Measurements from ENCODE around the gene NPFFR2. TPM values are rescaled to one million over a fixed set of nuclear protein-coding genes. Genes with fewer than 3 reads are reported as not detected.

The NPFFR2 gene
- 0.25 and 0.37 TPM in 2 replicates for total RNA-seq (2011; cell fraction: chromatin; rRNA removed; ENCODE audit: low replicate concordance)
- 0.33 and 0.53 TPM in 2 replicates for total RNA-seq (2011; cell fraction: nucleolus; rRNA removed)
- total RNA-seq (2011; cell fraction: nucleoplasm; rRNA removed), result 0.38 and 0.88 TPM in 2 replicates
- total RNA-seq (2014; rRNA removed) (0.37 and 0.45 TPM in 2 replicates), total RNA-seq (2014; rRNA removed; fragmentation: Illumina TruSeq; extraction: Trizol) (0.41 and 0.62 TPM in 2 replicates), total RNA-seq (2015; rRNA removed; fragmentation: Illumina TruSeq; extraction: Trizol) (0.64 and 0.98 TPM in 2 replicates), total RNA-seq (2021) (0.27 and 0.38 TPM in 2 replicates), polyA plus RNA-seq (2011; rRNA removed) (0.15 TPM in 1 of 2 replicates, not detected in the other), polyA plus RNA-seq (2014; fragmentation: Illumina TruSeq; extraction: Trizol) (0.64 and 0.94 TPM in 2 replicates), polyA plus RNA-seq (2014; fragmentation: Nextera tagmentation; extraction: Ambion mirVana) (under 1 TPM; 0.48 to 0.70 TPM), polyA plus RNA-seq (2014; rRNA removed) (0.15 and 0.16 TPM in 2 replicates), polyA minus RNA-seq (2011; rRNA and poly(A)+ RNA removed) (0.25 TPM in 1 of 2 replicates, not detected in the other), Bru-seq, nascent RNA (percentile 47 among the genes with signal in this experiment), BruChase-seq, experiment 1, labeled RNA remaining after a 2-hour chase (percentile 55 among the genes with signal in this experiment), BruChase-seq, experiment 2, labeled RNA remaining after a 6-hour chase (percentile 51 among the genes with signal in this experiment)
- polyA plus RNA-seq (2011; cell fraction: cytosol; rRNA removed), result 0.18 TPM in 1 of 2 replicates, not detected in the other
- not detected in 2 replicates for polyA plus RNA-seq (2011; cell fraction: nucleus; rRNA removed)
- polyA plus RNA-seq (2012), result 0.61 and 0.65 TPM in 2 replicates
- not detected in 2 replicates for polyA minus RNA-seq (2011; cell fraction: cytosol; rRNA and poly(A)+ RNA removed)
- 0.13 TPM in 1 of 2 replicates, not detected in the other for polyA minus RNA-seq (2011; cell fraction: nucleus; rRNA and poly(A)+ RNA removed)
- long read RNA-seq, experiment 1, result 0 reads
- long read RNA-seq, experiment 2, result 0 reads
- long read RNA-seq, experiment 3, result 0 reads

DNA sequence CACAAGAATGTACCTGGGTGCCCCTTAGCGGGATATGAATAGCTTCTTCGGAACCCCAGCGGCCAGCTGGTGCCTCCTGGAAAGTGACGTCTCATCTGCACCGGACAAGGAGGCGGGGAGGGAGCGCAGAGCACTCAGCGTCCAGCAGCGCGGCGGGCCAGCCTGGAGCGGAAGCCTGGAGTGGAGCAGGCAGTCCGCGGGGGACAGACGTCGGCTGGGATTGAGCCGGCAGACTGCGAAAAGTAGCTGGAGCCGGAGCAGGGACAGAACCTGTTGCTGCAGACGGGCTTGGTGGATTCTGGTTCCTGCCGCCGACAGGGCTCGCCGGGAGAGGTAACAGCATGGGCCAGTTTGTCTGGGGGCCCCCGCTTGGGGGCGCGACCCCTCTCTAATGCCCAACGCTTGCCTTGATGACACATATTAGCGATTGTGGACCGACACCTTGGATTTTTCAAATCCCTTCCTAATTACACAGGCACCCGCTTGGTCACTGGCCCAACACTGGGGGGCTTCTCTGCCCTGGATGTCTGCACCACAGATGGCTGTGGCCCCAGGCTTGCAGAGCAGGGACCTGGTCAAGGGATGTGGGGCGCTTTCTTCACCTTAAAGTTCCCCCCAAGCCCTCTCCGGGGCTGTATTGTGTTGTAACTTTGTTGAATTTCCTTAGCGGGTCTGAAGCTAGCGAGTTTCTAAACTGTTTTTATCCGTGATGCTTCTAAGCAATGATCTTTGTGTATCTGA, at the start of gene NPFFR2:
TSS of gene NPFFR2 (plus strand) at position 133 of the 741 bp plus-strand sequence. CDS start 96,592 bp downstream, outside the sequence.
- DNase-seq (ENCODE audit: extremely low read depth in 1 of 4, low spot score in 3 of 4), result peak in 2 of 4 experiments; percentile 7 to 23
- Histone ChIP-seq H3K27ac (ENCODE audit: extremely low read depth, low read depth, low read length) (no peak within 1 kb of the TSS), H3K4me1 (replicated peaks in 1 of 2; ENCODE audit: control insufficient read depth in 2 of 2, insufficient read depth in 2 of 2, low read length in 2 of 2) (peaks cover 0 to 5% of the 10 kb centered on the region in 2 experiments; a peak in 1 of 5 replicates), H4K20me1 (replicated peaks; ENCODE audit: control insufficient read depth, insufficient read depth, low read length) (no peaks in the 10 kb centered on the region), H3K9me1 (ENCODE audit: control insufficient read depth, insufficient read depth, low read length) (peaks cover 4% of the 10 kb centered on the region), H3K9me3 (replicated peaks; ENCODE audit: control insufficient read depth, insufficient read depth, low read depth, low read length) (no peaks in the 10 kb centered on the region), H3K9ac (ENCODE audit: insufficient read depth in 1 of 2, low read depth in 2 of 2, low read length in 2 of 2) (peak within 1 kb of the TSS in 1 of 2 experiments; percentile 70; a peak in 2 of 4 replicates), H3K79me2 (ENCODE audit: control insufficient read depth, insufficient read depth, low read length) (no peaks in the 10 kb centered on the region), H2AFZ (ENCODE audit: low read depth, low read length) (no peak within 1 kb of the TSS), H3K4me3 (no peak within 1 kb of the TSS), H3K36me3 (ENCODE audit: control insufficient read depth, insufficient read depth, low read length) (no peaks in the 10 kb centered on the region), H3K27me3 (ENCODE audit: control insufficient read depth in 2 of 2, insufficient read depth in 2 of 2, low read length in 2 of 2) (peaks cover 11 to 12% of the 10 kb centered on the region in 2 experiments; a peak in 3 of 5 replicates), H3K4me2 (ENCODE audit: insufficient read depth, low read length) (peak within 1 kb of the TSS; percentile 0; the same call in 1 of the 2 replicates)
- FAIRE-seq, result no peak
- BruUV-seq (replicated peaks), result no TSS peak
- ATAC-seq, result peak; percentile 76
- POLR2A ChIA-PET, result interaction anchor here (0.7 kb wide), 2 partner anchors 12 to 75 kb away, joined by 3 to 4 read pairs; no protein-coding TSS in a partner anchor
- in situ Hi-C loops (cut with MboI) (no loop called here), intact Hi-C loops (cut with micrococcal nuclease) (no loop called here)
- CTCF ChIA-PET (ENCODE audit: low intra/inter-chr PET ratio), result no interaction called here
- WGBS (ENCODE audit: insufficient coverage, low coverage, missing lambda C conversion rate), result 3% methylated on average over 32 of the region's 36 CpGs
- TF ChIP-seq HNRNPLL (IDR thresholded peaks at IDR 0.05; ENCODE audit: low read depth, low read length, poor library complexity, severe bottlenecking), result no peak
- TF ChIP-seq, protein P1, sequence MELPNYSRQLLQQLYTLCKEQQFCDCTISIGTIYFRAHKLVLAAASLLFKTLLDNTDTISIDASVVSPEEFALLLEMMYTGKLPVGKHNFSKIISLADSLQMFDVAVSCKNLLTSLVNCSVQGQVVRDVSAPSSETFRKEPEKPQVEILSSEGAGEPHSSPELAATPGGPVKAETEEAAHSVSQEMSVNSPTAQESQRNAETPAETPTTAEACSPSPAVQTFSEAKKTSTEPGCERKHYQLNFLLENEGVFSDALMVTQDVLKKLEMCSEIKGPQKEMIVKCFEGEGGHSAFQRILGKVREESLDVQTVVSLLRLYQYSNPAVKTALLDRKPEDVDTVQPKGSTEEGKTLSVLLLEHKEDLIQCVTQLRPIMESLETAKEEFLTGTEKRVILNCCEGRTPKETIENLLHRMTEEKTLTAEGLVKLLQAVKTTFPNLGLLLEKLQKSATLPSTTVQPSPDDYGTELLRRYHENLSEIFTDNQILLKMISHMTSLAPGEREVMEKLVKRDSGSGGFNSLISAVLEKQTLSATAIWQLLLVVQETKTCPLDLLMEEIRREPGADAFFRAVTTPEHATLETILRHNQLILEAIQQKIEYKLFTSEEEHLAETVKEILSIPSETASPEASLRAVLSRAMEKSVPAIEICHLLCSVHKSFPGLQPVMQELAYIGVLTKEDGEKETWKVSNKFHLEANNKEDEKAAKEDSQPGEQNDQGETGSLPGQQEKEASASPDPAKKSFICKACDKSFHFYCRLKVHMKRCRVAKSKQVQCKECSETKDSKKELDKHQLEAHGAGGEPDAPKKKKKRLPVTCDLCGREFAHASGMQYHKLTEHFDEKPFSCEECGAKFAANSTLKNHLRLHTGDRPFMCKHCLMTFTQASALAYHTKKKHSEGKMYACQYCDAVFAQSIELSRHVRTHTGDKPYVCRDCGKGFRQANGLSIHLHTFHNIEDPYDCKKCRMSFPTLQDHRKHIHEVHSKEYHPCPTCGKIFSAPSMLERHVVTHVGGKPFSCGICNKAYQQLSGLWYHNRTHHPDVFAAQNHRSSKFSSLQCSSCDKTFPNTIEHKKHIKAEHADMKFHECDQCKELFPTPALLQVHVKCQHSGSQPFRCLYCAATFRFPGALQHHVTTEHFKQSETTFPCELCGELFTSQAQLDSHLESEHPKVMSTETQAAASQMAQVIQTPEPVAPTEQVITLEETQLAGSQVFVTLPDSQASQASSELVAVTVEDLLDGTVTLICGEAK (IDR thresholded peaks at IDR 0.05), result no peak
- TF ChIP-seq, protein P1 (CRISPR knock-in tag; IDR thresholded peaks at IDR 0.05), result no peak
- TF ChIP-seq NBN (IDR thresholded peaks at IDR 0.05; ENCODE audit: low read depth), result no peak
- TF ChIP-seq HDAC8 (tag; IDR thresholded peaks at IDR 0.05), result no peak
- TF ChIP-seq ZNF780A (CRISPR knock-in tag; IDR thresholded peaks at IDR 0.05), result no peak
- no peak for TF ChIP-seq SUPT5H (IDR thresholded peaks at IDR 0.05)
- TF ChIP-seq ZBED1 (IDR thresholded peaks at IDR 0.05), result no peak
